Nephron progenitor cell (in vitro differentiated cells): Measurements from ENCODE around the gene ARHGAP21.
"Not testable (repeated sequence)": the region's sequence is repeated elsewhere in the genome, so short reads cannot be mapped to it uniquely, and the experiment has no call there.

Experiments
- DNase-seq: peaks from one replicate; pipeline ENCODE4 v3.0.0; 2021
- H3K27ac Mint-ChIP-seq: 2 replicates; pipeline ENCODE4 v1.8.0; 2021; ENCODE audit warnings: mild to moderate bottlenecking, moderate library complexity, mixed read lengths
- H3K27me3 Mint-ChIP-seq: 2 replicates; pipeline ENCODE4 v1.8.0; 2021; ENCODE audit warnings: mild to moderate bottlenecking, low read depth, mixed read lengths; ENCODE audit not compliant: poor library complexity
- H3K36me3 Mint-ChIP-seq: 2 replicates; pipeline ENCODE4 v1.8.0; 2021; ENCODE audit warnings: low read depth, mixed read lengths
- H3K4me1 Mint-ChIP-seq: 2 replicates; pipeline ENCODE4 v1.8.0; 2021; ENCODE audit warnings: mixed read lengths
- H3K4me3 Mint-ChIP-seq: 2 replicates; pipeline ENCODE4 v1.8.0; 2021; ENCODE audit warnings: mild to moderate bottlenecking, moderate library complexity, mixed read lengths
- H3K9me3 Mint-ChIP-seq: 2 replicates; pipeline ENCODE4 v1.8.0; 2021; ENCODE audit warnings: mild to moderate bottlenecking, moderate library complexity, mixed read lengths
- TF ChIP-seq, protein P1 (sequence below): fragments of 200-600 bp; sonication (generic); IDR thresholded peaks from 2 replicates; pipeline ENCODE4 v1.5.0; 2021; ENCODE audit warnings: antibody characterized with exemption

ARHGAP21 gene

DNA sequence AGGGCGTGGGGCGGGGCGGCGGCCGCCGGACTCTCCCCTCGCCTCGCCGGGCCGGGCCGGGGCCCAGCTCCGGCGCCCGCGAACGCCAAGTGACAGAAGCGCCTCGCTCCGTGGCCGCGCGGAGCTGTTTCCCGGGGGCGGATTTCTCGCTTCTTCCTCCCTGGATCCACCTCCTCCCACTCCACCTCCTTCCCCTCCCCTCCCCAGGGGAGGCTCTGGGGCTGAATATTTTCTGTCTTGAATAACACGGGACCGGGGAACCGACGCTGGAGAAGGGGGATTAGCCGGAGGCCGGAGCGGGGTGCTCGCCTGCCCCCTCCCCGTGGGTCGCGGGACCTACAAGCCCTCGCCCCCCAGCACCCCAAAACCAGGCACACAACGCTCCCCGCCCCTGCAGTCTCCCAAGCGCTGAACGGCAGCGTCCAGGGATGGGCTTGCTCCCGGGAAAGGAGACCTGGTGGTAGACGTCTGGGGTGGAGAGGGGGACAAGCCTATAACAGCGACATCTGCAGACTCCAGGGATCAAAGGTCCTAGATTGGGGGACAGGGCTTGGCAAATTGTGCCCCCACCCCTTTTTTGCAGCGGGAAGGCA is at the start of gene ARHGAP21:
TSS of gene ARHGAP21 (minus strand) at position 100 of the 593 bp plus-strand sequence. CDS start 1,988 bp downstream, outside the sequence.
- H3K4me3 Mint-ChIP-seq, result peak within 1 kb of the TSS; percentile 93
- peak within 1 kb of the TSS; percentile 98 for H3K27ac Mint-ChIP-seq
- H3K9me3 Mint-ChIP-seq, result no peaks in the 10 kb centered on the region
- no peaks in the 10 kb centered on the region for H3K27me3 Mint-ChIP-seq
- H3K4me1 Mint-ChIP-seq, result peaks cover 30% of the 10 kb centered on the region
- no peaks in the 10 kb centered on the region for H3K36me3 Mint-ChIP-seq
- no peak for DNase-seq
- TF ChIP-seq, protein P1, sequence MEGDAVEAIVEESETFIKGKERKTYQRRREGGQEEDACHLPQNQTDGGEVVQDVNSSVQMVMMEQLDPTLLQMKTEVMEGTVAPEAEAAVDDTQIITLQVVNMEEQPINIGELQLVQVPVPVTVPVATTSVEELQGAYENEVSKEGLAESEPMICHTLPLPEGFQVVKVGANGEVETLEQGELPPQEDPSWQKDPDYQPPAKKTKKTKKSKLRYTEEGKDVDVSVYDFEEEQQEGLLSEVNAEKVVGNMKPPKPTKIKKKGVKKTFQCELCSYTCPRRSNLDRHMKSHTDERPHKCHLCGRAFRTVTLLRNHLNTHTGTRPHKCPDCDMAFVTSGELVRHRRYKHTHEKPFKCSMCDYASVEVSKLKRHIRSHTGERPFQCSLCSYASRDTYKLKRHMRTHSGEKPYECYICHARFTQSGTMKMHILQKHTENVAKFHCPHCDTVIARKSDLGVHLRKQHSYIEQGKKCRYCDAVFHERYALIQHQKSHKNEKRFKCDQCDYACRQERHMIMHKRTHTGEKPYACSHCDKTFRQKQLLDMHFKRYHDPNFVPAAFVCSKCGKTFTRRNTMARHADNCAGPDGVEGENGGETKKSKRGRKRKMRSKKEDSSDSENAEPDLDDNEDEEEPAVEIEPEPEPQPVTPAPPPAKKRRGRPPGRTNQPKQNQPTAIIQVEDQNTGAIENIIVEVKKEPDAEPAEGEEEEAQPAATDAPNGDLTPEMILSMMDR, result no peak

DNA sequence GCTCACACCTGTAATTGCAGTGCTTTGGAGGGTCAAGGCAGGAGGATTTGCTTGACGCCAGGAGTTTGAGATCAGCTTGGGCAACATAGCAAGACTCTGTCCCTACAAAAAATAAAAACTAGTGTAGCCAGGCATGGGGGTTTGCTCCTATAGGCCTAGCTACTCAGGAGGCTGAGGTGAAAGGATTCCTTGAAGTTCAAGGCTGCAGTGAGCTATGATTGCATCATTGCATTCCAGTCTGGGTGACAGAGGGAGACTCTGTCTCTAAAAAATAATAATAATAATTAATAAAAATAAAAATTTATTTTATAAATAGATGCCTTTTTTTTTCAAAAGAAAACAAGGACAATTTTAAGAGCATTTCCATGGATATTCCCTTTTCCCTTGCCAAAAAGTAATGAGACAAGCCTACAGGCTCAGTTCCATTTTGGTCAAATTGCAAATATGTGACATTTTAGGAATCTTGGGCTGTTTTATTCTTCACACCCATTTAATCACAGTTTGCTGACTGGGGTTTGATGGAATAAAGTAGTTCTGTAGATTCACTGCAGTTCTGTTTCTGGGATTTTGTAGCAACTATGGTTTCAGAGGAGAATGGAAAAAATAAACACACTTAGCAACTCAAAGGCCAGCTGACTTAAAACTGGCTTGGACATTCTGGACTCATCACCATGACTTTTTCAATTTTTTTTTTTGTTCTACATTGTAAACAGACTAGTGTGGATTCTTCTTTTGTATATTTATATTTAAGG is 48.4 kb upstream of the ARHGAP21 start:
- no peaks in the 10 kb centered on the region for H3K9me3 Mint-ChIP-seq
- H3K4me3 Mint-ChIP-seq, result no peak overlapping the region
- TF ChIP-seq, protein P1, result no peak
- H3K27ac Mint-ChIP-seq, result no peak overlapping the region
- no peaks in the 10 kb centered on the region for H3K4me1 Mint-ChIP-seq
- no peaks in the 10 kb centered on the region for H3K36me3 Mint-ChIP-seq
- peaks cover 9% of the 10 kb centered on the region for H3K27me3 Mint-ChIP-seq
- DNase-seq, result no peak

DNA sequence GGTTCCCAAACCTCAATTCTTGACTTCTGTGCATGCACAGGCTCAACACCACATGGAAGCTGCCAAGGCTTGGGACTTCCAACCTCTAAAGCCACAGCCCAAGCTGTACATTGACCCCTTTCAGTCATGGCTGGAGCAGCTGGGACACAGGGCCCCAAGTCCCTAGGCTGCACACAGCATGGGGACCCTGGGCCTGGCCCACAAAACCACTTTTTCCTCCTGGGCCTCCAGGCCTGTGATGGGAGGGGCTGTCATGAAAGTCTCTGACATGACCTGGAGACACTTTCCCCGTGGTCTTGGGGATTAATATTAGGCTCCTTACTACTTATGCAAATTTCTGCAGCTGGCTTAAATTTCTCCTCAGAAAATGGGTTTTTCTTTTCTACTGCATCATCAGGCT is 41.3 kb upstream of the ARHGAP21 start:
- H3K27ac Mint-ChIP-seq, H3K36me3 Mint-ChIP-seq, DNase-seq, H3K4me1 Mint-ChIP-seq, H3K4me3 Mint-ChIP-seq, H3K27me3 Mint-ChIP-seq: not testable (repeated sequence)
- peaks cover 29% of the 10 kb centered on the region for H3K9me3 Mint-ChIP-seq

DNA sequence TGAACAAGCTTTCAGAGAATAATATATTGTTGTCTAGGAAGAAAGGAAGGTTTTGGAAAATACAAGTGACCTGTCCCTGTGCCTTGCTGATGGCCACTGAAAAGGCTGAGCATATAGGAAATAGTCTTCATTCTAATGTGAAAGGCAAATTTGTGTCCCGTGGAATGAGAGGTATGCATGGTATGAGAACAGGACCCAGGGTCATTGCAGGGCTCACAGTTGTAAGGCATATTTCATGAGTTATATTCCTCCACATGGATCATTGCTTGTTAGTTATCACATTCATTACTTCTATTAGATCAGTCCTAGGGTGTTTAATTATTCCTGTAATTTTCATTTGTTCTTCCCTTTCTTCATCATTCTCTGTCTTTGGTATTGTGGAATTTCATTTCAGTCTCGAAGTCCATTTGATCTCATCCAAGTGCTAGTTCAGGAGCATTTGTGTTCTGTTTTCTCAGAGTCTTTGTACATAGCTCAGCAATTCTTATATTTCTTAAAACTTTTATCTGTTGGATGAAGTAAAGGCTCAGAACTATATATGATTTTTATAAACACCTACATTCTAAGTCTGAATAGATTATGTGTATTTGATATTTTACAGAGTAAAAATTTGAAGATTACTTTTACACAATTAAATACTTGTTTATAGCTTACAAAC is 39.4 kb upstream of the ARHGAP21 start:
- Mint-ChIP-seq H3K27me3 (peaks cover 6% of the 10 kb centered on the region), H3K27ac (no peak overlapping the region), H3K36me3 (no peaks in the 10 kb centered on the region), H3K4me1 (no peaks in the 10 kb centered on the region), H3K9me3 (peaks cover 29% of the 10 kb centered on the region), H3K4me3 (no peak overlapping the region)
- DNase-seq, result no peak
- TF ChIP-seq, protein P1, result no peak

DNA sequence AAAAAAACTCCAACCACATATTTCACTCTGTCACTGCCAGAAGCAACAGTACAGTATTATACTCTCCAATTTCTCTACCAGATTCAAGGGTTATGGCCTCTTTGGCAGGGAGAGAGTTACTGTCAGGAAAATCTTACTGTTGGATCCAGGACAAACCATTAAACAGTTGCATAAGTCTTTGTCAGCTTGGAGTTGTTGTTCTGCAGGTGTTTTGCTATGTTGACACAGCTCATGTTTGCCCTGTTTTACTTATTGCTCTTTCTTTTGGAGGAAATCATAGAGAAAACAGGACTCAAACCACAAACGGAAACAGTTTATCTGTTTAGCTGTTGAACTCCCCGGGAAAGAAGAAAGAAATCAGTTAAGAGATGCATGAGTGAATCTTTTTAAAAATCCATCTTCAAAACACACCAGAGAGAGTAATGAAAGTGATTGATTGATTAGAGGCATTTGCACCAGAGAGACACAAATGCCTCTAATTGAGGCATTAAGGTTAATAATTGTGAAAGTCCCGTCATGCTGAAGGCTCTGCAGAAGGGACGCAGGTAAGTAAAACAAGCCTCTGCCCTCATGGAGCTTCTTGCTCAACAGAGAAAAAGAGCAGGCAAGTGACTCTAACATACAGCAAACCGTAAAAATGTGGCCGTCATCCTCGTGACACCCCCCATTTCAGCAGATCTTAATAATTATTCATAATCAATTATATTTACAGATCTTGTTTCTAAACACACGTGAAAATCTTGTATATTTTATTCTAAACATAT is 38.7 kb upstream of the ARHGAP21 start:
- no peak overlapping the region for H3K27ac Mint-ChIP-seq
- DNase-seq, result no peak
- H3K9me3 Mint-ChIP-seq, result peaks cover 29% of the 10 kb centered on the region
- H3K4me1 Mint-ChIP-seq, result no peaks in the 10 kb centered on the region
- TF ChIP-seq, protein P1, result no peak
- no peaks in the 10 kb centered on the region for H3K36me3 Mint-ChIP-seq
- no peaks in the 10 kb centered on the region for H3K27me3 Mint-ChIP-seq
- no peak overlapping the region for H3K4me3 Mint-ChIP-seq

DNA sequence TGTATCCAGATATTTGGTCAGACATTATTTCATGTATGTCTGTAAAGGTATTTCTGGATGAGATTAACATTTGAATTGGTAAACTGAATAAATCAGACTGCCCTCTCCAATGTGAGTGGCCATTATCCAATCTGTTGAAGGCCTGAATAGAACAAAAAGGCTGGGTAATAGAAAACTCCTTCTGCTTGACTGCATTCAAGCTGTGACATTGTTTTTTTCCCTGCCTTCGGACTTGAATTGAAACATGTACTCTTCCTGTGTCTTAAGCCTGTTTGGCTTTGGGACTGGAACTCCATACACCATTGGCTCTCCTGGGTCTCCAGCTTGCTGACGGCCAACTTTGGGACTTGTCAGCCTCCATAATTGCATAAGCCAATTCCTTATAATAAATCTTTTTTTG is 36.0 kb upstream of the ARHGAP21 start:
- Mint-ChIP-seq H3K36me3 (no peaks in the 10 kb centered on the region), H3K4me3 (no peak overlapping the region), H3K27me3 (no peaks in the 10 kb centered on the region), H3K27ac (no peak overlapping the region), H3K9me3 (peaks cover 10% of the 10 kb centered on the region), H3K4me1 (no peaks in the 10 kb centered on the region)
- TF ChIP-seq, protein P1, result no peak
- no peak for DNase-seq

DNA sequence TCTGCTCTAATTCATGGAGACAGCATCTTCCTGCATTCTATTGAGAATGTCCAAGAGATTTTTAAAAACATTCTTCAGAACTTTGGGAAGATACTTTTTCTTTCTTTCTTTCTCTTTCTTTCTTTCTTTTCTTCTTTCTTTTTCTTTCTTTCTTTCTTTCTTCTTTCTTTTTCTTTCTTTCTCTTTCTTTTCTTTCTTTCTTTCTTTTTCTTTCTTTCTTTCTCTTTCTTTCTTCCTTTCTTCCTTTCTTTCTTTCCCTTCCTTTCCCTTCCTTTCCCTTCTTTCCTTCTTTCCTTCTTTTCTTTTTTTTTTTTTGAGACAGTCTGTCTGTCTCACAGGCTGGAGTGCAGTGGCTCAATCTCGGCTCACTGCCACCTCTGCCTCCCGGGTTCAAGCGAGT is 34.6 kb upstream of the ARHGAP21 start:
- not testable (repeated sequence) for DNase-seq, H3K27me3 Mint-ChIP-seq, H3K9me3 Mint-ChIP-seq

More for the DNA sequence above, 34.6 kb upstream of the ARHGAP21 start:
- not testable (repeated sequence) for H3K4me3 Mint-ChIP-seq, H3K4me1 Mint-ChIP-seq, H3K36me3 Mint-ChIP-seq, H3K27ac Mint-ChIP-seq
